Umbilical cord (tissue), 2 donors: ENCODE data around the gene LGALS13. TPM values are rescaled to one million over a fixed set of nuclear protein-coding genes. Genes with fewer than 3 reads are reported as not detected.
A peak's percentile ranks its signal among the peaks of the same experiment; 100 is the strongest.
"Not testable (repeated sequence)": the region's sequence is repeated elsewhere in the genome, so short reads cannot be mapped to it uniquely, and the experiment has no call there.

Experiments used
- DNase-seq: peaks from one replicate; pipeline ENCODE4 v3.0.0-alpha.2; 2015; ENCODE audit warnings: low spot score
- total RNA-seq: library from RNA; depleted of rRNA; stranded (reverse); fragments of >200 nt; gene quantifications from one replicate; pipeline ENCODE4 v1.2.3, GENCODE V29; 2014; ENCODE audit warnings: low replicate concordance; ENCODE audit not compliant: insufficient read depth

LGALS13 gene
- total RNA-seq, 1 donor from 2014 or later = not detected

- no peak for DNase-seq
Observed at GRCh38 chr19:39617745-39618144, 15.4 kb downstream of the LGALS13 start.

GRCh38 chr19:39623946-39624345, 21.6 kb downstream of the LGALS13 start:
- no peak for DNase-seq

- DNase-seq = not testable (repeated sequence)
Observed at GRCh38 chr19:39627631-39628030, 25.3 kb downstream of the LGALS13 start.

- DNase-seq = no peak
Observed at GRCh38 chr19:39631178-39631577, 28.9 kb downstream of the LGALS13 start.

- no peak for DNase-seq
Observed at GRCh38 chr19:39631626-39632025, 29.3 kb downstream of the LGALS13 start.

- DNase-seq = no peak
Observed at GRCh38 chr19:39637891-39638290, 35.6 kb downstream of the LGALS13 start.

- DNase-seq = no peak
Observed at GRCh38 chr19:39641773-39642172, 39.4 kb downstream of the LGALS13 start.

- DNase-seq = no peak
Observed at GRCh38 chr19:39643591-39643990, 41.3 kb downstream of the LGALS13 start.

- peak; percentile 2 for DNase-seq
Observed at GRCh38 chr19:39645800-39646411, 43.6 kb downstream of the LGALS13 start.

GRCh38 chr19:39647918-39648317, 45.6 kb downstream of the LGALS13 start:
- DNase-seq = no peak

- DNase-seq = no peak
Observed at GRCh38 chr19:39655613-39656012, 53.3 kb downstream of the LGALS13 start, which contains the start of gene LGALS16. LGALS16 (plus strand) TSS chr19:39655913; CDS start chr19:39655962, 49 bp downstream.

Other genes starting within 250 kb of the LGALS13 start
- 12.5 TPM for gene PAF1, start 211.4 kb upstream of the LGALS13 start, total RNA-seq
- gene MED29, start 211.1 kb upstream of the LGALS13 start, total RNA-seq = 13.7 TPM
- gene ZFP36, start 195.7 kb upstream of the LGALS13 start, total RNA-seq = 15.4 TPM
- gene PLEKHG2, start 189.9 kb upstream of the LGALS13 start, total RNA-seq = 37.8 TPM
- 87.2 TPM for gene RPS16, start 166.6 kb upstream of the LGALS13 start, total RNA-seq
- gene SUPT5H, start 156.9 kb upstream of the LGALS13 start, total RNA-seq = 41.4 TPM
- gene TIMM50, start 121.7 kb upstream of the LGALS13 start, total RNA-seq = 109 TPM
- gene DLL3, start 103.6 kb upstream of the LGALS13 start, total RNA-seq = not detected
- not detected for gene SELENOV, start 87.4 kb upstream of the LGALS13 start, total RNA-seq
- 11.3 TPM for gene EID2B, start 69.7 kb upstream of the LGALS13 start, total RNA-seq
- gene EID2, start 62.4 kb upstream of the LGALS13 start, total RNA-seq = 10.1 TPM
- gene LGALS16, start 53.4 kb downstream of the LGALS13 start, total RNA-seq = not detected
- not detected for gene LGALS14, start 102.0 kb downstream of the LGALS13 start, total RNA-seq
- gene CLC, start 135.5 kb downstream of the LGALS13 start, total RNA-seq = not detected
- gene LEUTX, start 176.3 kb downstream of the LGALS13 start, total RNA-seq = not detected
- gene DYRK1B, start 231.6 kb downstream of the LGALS13 start, total RNA-seq = 7.2 TPM
- 154 TPM for gene FBL, start 243.9 kb downstream of the LGALS13 start, total RNA-seq